Upper lobe of left lung (tissue), 4 donors: ENCODE results near the gene ZC3H14.
A peak's percentile ranks its signal among the peaks of the same experiment; 100 is the strongest.

Experiments
- CTCF ChIP-seq, 6 experiments: fragments of 450-650 bp in 4 of 6; fragments of 200-600 bp in 2 of 6; sonication (generic) in 2 of 6; IDR thresholded peaks; one replicate each; pipeline ENCODE4 v1.5.1; 2016 to 2019; ENCODE audit warnings: antibody characterized with exemption in 6 of 6
- POLR2A ChIP-seq, 4 donors: fragments of 450-650 bp; IDR thresholded peaks; one replicate each; pipeline ENCODE4 v1.5.1; 2016 to 2017; ENCODE audit warnings: antibody characterized with exemption in 4 of 4, mild to moderate bottlenecking in 2 of 4

DNA sequence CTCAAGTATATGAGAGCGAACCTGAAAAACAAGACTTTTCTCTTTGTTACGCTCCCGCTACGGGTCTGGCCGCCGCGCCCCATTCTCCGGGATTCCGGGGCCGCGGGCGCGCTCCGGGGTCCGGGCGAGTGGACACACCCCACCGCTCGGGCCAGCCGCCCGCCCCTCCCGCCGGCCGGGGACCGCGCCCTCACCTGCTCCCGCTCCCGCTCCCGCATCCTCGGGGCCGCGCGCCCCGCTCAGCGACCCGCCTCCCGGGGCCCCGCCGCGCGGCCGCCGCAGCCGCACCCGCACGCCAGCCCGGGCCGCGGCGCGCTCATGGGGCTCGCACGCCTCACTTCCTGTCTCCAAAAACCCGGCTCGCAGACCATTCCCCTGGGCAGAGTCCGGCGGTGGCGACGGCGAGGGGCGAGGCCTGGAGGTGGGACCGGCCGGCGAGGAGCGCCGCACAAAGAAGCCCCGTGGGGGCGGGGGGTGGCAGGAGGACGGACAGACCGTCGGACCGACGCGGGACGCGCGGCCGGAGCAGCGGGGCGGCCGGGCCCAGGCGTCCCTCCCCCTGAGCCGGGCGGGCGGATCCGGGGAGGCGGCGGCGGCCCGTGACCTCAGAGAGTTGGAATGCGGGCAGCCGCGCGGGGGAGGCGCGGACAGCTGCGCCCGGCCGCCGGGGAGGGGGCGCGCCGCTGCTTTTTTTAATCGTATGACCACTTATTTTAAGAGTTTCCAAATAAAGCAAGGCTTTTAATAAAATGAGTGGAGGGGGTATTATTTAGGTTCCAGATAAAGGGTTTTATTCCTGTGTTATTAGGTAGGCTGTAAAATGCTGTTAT lies 8.2 kb upstream of the ZC3H14 start, which contains the start of gene PTPN21:
- TF ChIP-seq CTCF (IDR thresholded peaks at IDR 0.05) (no peak), POLR2A (IDR thresholded peaks at IDR 0.05) (peak in 3 of 4 donors; percentile 25 to 74 (median 50))
